Ovary (tissue), 3 donors: ENCODE results near the gene TRIO.

Experiments
- CTCF ChIP-seq, 3 donors: fragments of 450-650 bp in 2 of 3; fragments of 200-600 bp in 1 of 3; IDR thresholded peaks; one replicate each; pipeline versions ENCODE4 v1.5.1 to v1.8.0; 2016 to 2022; ENCODE audit warnings: antibody characterized with exemption in 3 of 3, mild to moderate bottlenecking in 1 of 3
- EP300 ChIP-seq: sonication (generic); formaldehyde crosslinking; IDR thresholded peaks from one replicate; pipeline ENCODE4 v1.6.1; 2017; ENCODE audit warnings: antibody characterized with exemption
- POLR2A ChIP-seq: fragments of 450-650 bp; IDR thresholded peaks from one replicate; pipeline ENCODE4 v1.6.1; 2017; ENCODE audit warnings: antibody characterized with exemption, mild to moderate bottlenecking, moderate library complexity
- donor health status: DM: no; HTN: no; CAD: no.

GRCh38 chr5:14356305-14356704 is 213.2 kb downstream of the TRIO start:
- TF ChIP-seq CTCF (IDR thresholded peaks at IDR 0.05) (no peak), POLR2A (no peak), EP300 (no peak)
